ENCODE measurements around the gene MBD5.

- TF ChIP-seq JUND (IDR thresholded peaks at IDR 0.05) = no peak
- TF ChIP-seq CTCF (IDR thresholded peaks at IDR 0.05; ENCODE audit: low read depth, low read length, missing input control) = no peak
- TF ChIP-seq ZBTB33 (IDR thresholded peaks at IDR 0.05) = no peak
- TF ChIP-seq SP1 (IDR thresholded peaks at IDR 0.05) = no peak
These were observed 75.1 kb downstream of the MBD5 start for GRCh38 chr2:148096012-148096411.

All from liver (tissue), 3 donors.